Stimulated activated CD4-positive, alpha-beta T cell treated with anti-CD3 and anti-CD28 coated beads, Interleukin-1b, Interleukin-23, amount 100 ng/mL, for 4 hours (primary cell): ENCODE results near the gene PAAF1.
"Not testable (repeated sequence)": the region's sequence is repeated elsewhere in the genome, so short reads cannot be mapped to it uniquely, and the experiment has no call there.

Experiments used
- DNase-seq, 2 donors: peaks; one replicate each; pipeline ENCODE4 v3.0.0-alpha.2; 2020; ENCODE audit warnings: low read depth in 2 of 2

PAAF1 gene

DNA sequence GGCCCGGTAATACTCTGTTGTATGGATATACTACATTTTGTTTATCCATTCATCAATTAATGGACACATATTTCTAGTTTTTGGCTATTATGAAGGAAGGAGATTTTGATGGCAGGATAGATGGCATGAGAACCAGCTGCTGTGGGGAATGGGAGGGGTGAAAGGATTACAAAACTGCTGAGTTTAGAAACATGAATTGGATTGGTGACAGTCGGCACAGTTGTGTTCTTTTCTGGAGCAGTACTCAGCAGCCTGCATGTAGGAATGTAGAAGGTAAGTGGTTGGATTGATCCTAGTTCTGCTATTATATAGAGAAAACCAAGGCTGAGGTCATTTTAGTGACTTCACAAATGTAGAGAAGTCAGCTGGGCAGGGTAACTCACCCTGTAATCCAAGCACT, 7.1 kb downstream of the PAAF1 start:
- DNase-seq, result no peak

GRCh38 chr11:73888244-73888643, 11.4 kb downstream of the PAAF1 start:
- DNase-seq, result no peak

DNA sequence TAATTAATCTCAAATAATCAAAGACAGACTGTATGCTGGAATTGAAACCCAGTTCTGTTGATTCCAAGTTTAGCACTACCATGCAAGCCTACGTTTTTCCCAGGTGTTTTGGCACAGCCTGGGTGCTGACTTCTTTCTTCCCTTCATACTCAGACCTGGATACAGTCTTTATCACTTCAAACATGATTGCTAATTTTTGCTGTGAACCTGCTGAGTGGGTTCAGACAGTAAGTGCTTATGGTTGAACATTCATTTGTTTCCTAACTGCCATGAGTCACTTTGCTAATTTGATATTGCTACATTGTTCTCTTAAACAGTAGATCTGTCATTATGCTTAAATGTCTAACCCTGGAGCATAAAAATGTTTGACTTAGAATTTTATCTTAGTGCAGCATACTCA, 12.2 kb downstream of the PAAF1 start:
- no peak for DNase-seq

DNA sequence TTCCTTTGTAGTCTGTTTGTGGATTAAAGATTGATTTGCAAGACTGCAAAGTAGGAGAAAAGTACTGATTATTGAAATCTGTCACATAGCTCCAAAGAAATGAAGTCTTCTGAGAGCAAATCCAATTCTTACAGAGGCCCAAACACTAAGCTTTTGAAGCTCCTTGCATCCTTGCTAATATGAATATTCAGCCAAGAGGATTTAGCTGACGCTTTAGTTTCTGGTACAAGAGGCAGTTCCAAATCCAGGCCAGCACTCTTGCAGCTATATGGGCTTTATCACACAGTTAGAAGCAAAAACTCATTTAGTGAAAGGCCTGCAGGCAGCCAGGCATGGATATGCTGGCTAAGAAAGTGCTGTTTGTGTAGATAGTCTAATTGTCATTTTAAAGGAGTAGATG, 12.7 kb downstream of the PAAF1 start:
- DNase-seq, result no peak

- no peak for DNase-seq
Observed at GRCh38 chr11:73893041-73893440, 16.2 kb downstream of the PAAF1 start.

DNA sequence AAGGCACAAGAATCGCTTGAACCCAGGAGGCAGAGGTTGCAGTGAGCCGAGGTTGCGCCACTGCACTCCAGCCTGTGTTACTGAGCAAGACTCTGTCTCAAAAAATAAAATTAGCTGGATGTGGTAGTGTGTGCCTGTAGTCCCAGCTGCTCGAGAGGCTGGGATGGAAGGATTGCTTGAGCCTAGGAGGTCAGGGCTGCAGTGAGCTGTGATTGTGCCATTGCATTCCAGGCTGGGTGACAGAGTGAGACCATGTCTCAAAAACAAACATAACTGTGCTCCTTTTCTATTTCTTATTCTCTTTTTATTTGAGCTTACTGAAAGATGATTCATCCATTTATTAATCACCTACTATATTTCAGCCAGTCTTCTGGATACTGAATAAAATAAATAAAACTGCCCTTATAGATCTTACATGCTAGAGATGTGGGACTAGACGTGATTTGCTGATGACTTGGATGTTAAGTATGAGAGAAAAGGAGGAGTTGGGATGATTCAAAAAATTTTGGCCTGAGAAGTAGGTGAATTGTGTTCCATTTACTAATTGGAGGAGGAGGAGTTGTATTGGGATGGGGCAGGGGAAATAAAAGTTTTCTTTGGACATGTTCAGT, 18.0 kb downstream of the PAAF1 start:
- DNase-seq, result no peak

DNA sequence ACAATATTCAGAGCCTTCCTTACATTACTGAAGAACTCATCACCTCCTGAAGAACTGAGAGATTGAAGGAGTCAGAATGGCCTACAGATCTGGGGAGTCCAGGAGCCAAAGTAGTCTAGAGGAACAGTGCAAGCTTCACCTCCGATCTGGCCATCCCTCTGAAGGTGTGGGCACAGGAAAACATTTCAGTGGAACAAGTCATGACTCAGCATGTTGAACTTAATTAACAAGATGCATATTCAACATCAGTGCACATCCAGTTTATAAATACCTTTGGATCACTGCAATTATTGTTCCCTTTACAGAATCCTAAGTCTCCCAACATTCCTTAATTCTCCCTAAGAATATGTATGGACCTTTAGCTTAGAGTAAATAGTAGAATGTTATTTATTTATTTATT, 25.5 kb downstream of the PAAF1 start:
- DNase-seq, result no peak

GRCh38 chr11:73907191-73907590, 30.4 kb downstream of the PAAF1 start:
- DNase-seq, result no peak

DNA sequence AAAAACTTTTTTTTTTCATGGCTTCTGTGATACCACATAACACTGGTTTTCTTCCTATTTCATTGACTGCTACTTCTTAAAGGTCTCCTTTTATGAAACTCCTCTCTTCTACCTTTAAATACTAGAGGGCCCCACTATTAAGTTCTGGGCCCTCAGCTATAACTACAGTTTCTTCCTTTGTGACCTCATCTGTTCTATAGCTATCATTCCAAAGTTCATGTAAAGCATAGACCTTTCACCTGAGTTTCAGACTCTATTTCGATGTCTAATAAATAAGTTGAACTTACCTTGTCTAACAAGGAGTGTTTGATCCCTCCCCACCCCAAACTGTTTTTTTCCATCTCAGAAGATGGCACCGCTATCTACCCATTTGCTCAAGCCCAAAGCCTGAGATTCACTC, 35.2 kb downstream of the PAAF1 start:
- no peak for DNase-seq

- DNase-seq, result no peak
Observed at GRCh38 chr11:73913472-73913871, 36.7 kb downstream of the PAAF1 start.

- DNase-seq, result no peak
Observed at GRCh38 chr11:73914284-73914683, 37.5 kb downstream of the PAAF1 start.

DNA sequence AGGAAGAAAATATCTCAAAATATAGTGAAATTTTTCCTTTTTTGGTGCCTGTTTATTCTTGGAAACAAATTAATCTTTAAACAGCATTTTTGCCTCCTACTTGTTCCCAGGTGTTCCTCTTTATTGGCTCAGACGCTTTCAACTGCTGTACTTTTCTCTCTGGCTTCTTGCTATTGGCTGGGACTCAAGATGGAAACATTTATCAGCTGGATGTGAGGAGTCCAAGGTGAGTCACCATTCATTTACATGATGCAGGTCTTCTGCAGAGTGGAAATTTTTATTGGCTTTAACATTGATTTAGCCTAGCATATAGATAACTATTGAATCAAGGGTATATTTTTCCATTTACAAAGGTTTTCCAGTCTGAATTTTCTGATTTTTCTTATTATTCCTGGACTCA, 39.6 kb downstream of the PAAF1 start:
- DNase-seq, result no peak

GRCh38 chr11:73921180-73921579, 44.4 kb downstream of the PAAF1 start:
- DNase-seq, result no peak

DNA sequence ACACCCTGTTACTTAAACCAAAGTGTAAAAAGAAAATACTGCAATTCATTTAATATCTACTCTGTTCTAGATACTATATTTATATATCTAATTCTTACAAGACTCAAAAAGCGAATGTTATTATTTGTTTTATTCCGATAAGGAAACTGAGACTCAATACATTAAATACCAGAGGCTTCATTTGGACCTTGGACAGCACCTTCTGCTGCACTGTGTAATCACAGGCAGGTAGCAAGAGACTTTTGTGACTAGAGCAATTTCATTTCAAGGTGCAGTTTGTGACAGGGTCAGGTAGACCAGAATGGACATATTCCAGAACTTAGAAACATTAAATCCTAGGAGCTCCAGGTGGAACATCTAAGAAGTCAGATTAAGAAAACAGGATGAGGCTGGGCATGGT, 52.6 kb downstream of the PAAF1 start:
- DNase-seq, result no peak

GRCh38 chr11:73931039-73931645, 54.3 kb downstream of the PAAF1 start:
- no peak for DNase-seq

DNA sequence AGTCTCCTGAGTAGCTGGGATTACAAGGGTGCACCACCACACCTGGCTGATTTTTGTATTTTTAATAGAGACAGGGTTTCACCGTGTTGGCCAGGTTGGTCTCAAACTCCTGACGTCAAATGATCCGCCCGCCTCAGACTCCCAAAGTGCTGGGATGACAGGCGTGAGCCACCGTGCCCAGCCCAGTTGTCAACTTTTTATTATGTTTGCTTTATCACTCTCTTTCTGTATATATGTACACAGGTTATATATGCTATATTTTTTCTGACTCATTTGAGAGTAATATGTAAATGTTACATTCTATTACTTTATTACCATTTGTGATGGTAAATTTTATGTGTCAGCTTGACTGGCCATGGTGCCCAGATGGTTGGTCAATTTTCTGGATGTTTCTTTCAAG, 55.2 kb downstream of the PAAF1 start:
- DNase-seq, result no peak

DNA sequence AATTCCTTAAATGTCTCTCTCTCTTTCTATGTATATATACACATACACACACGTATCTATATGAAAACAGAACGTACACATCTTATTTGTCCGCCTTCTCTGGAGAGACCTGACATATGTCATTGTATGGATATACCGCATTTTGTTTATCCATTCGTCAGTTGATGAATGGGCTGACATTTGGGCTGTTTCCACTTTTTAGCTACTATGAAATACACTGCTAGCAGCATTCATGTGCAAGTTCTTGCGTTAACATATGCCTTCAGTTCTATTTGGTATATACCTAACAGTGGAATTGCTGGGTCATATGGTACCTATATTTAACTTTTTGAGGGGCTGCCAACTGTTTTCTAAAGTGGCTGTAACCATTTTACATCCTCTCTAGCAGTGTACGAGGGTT, 56.0 kb downstream of the PAAF1 start:
- no peak for DNase-seq

DNA sequence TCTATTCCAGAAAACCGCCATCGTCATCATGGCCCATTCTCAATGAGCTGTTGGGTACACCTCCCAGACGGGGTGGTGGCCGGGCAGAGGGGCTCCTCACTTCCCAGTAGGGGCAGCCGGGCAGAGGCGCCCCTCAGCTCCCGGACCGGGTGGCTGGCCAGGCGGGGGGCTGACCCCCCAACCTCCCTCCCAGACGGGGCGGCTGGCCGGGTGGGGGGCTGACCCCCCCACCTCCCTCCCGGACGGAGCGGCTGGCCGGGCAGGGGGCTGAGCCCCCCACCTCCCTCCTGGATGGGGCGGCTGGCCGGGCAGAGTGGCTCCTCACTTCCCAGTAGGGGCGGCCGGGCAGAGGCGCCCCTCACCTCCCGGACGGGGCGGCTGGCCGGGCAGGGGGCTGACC, 59.2 kb downstream of the PAAF1 start:
- not testable (repeated sequence) for DNase-seq

- DNase-seq, result no peak
Observed at GRCh38 chr11:73939096-73939495, 62.3 kb downstream of the PAAF1 start.

DNA sequence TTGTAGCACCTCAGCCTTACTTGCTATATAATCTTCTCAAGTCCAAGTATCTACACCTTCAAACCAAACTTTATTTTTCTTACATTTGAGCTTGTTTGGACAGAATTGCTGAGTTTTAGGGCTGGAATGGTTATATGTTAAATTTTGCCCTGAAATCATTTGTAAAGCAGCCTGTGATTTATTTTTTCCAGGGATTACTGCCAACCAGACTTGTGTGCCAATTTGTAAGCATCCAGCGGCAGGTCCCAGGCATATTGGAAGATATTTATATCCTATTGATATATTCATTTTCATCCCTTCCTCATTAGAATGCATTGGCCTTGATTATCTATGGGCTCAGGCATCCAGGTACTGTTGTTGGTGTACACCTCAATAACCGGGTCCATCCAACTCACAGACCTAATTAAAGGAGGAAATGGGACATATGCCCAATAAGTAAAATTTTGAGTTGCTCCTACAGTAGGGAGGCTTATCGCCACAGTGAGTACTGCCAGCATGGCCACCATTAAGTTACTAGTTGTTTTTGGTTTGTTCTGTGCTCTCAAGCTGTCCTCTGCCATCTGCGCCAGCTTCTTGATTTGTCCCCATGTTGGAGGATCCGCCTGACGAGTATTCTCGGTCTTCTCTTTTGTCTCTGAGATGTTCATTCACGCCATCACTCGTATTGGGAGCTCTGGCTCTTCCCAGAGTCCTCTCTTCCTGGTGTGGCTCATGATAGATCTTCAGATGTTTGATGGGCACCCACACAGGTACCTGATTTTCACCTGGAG, 64.2 kb downstream of the PAAF1 start:
- no peak for DNase-seq

GRCh38 chr11:73942010-73942409, 65.2 kb downstream of the PAAF1 start:
- DNase-seq, result no peak

- DNase-seq, result no peak
Observed at GRCh38 chr11:73944085-73944484, 67.3 kb downstream of the PAAF1 start.

DNA sequence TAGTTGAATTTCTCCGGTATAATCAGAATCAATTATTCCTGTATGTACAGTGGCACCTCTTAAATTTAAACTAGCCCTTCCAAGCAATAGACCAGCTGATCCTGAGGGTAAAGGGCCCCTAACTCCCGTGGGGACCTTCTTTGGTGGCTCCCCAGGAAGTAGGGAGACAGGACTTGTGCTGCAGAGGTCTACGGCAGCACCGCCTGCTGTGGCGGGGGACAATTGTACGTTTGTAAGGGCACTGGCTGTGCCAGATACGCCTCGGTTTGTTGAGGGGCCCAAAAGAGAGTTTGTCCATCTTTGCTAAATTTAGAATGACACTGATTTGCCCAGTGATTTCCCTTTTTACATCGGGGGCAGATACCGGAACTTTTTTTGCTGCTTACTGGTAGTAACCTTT, 68.1 kb downstream of the PAAF1 start:
- DNase-seq, result no peak
